ENCODE data around the gene TMEM222.

DNA sequence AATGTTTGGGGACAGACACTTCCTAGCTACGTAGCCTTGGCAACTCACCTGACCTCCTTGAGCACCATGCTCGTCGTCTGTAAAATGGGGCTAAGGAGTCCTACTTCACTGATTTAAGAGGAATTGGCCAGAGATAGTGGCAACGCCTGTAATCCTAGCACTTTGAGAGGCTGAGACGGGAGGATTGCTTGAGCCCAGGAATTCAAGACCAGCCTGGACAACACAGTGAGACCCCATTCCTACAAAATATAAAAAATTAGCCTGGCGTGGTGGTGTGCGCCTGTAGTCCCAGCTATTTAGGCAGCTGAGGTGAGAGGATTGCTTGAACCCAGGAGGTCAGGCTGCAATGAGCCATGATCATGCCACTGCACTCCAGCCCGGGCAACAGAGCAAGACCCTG is 24.4 kb downstream of the TMEM222 start:
- TF ChIP-seq LEF1 (IDR thresholded peaks at IDR 0.05; ENCODE audit: borderline replicate concordance) = no peak
- no peak for TF ChIP-seq ZNF384 (IDR thresholded peaks at IDR 0.05)
- TF ChIP-seq, protein P1, sequence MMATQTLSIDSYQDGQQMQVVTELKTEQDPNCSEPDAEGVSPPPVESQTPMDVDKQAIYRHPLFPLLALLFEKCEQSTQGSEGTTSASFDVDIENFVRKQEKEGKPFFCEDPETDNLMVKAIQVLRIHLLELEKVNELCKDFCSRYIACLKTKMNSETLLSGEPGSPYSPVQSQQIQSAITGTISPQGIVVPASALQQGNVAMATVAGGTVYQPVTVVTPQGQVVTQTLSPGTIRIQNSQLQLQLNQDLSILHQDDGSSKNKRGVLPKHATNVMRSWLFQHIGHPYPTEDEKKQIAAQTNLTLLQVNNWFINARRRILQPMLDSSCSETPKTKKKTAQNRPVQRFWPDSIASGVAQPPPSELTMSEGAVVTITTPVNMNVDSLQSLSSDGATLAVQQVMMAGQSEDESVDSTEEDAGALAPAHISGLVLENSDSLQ (IDR thresholded peaks at IDR 0.05) = no peak

Measured in HEK293T (cell line).